ENCODE results near the gene SLIT2. TPM values are rescaled to one million over a fixed set of nuclear protein-coding genes. Genes with fewer than 3 reads are reported as not detected.

Gene SLIT2
- total RNA-seq, 1 experiment from 2014 or later = 3.8 TPM

DNA sequence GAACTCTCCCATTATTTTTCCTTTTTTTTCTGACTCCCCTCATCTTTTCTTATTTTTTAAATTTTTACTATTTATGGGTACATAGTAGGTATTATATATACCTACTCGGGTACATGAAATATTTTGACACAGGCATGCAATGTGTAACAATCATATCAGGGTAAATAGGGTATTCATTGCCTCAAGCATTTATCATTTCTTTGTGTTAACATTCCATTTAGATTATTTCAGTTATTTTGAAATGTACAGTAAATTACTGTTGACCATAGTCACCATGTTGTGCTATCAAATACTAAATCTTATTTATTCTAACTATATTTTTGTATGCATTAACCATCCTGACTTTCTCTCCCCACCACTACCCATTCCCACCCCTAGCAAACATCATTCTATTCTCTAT is 33.8 kb upstream of the SLIT2 start:
- BruUV-seq (replicated peaks) = no TSS peak

More for the DNA sequence above, 33.8 kb upstream of the SLIT2 start:
- H3K79me2 ChIP-seq (ENCODE audit: insufficient read depth, low read length) = no peaks in the 10 kb centered on the region
- H4K20me1 ChIP-seq (ENCODE audit: insufficient read depth) = no peaks in the 10 kb centered on the region
- H3K9me2 ChIP-seq (ENCODE audit: insufficient read depth) = no peaks in the 10 kb centered on the region
- H3K9ac ChIP-seq (ENCODE audit: low read length) = no peak overlapping the region
- ATAC-seq (no peak), DNase-seq (ENCODE audit: low read depth, low spot score) (no peak)
- POLR2A ChIA-PET = no interaction called here
- no peaks in the 10 kb centered on the region for H3K4me1 ChIP-seq (ENCODE audit: control insufficient read depth in 1 of 2, insufficient read depth in 2 of 2, low read length in 2 of 2)
- no peak overlapping the region for H3K4me2 ChIP-seq (ENCODE audit: low read length)
- no peaks in the 10 kb centered on the region for H3K27me3 ChIP-seq (ENCODE audit: insufficient read depth, low read length)
- no peak overlapping the region for H3K4me3 ChIP-seq (replicated peaks in 1 of 2; ENCODE audit: low read depth in 1 of 2, low read length in 2 of 2)
- no peaks in the 10 kb centered on the region for H3K9me3 ChIP-seq (ENCODE audit: control insufficient read depth in 1 of 2, insufficient read depth in 1 of 2, low read depth in 1 of 2, low read length in 2 of 2)
- intact Hi-C loops (cut with micrococcal nuclease) = no loop called here
- no peak overlapping the region for H2AFZ ChIP-seq (ENCODE audit: low read depth, low read length, poor library complexity, severe bottlenecking)
- no peaks in the 10 kb centered on the region for H3K36me3 ChIP-seq (ENCODE audit: control insufficient read depth in 1 of 2, insufficient read depth in 2 of 2, low read length in 2 of 2)
- no peak overlapping the region for H3K27ac ChIP-seq (ENCODE audit: low read depth, low read length)
- TF ChIP-seq JUND (IDR thresholded peaks at IDR 0.05) = no peak
- no peak for TF ChIP-seq EZH2phosphoT487 (IDR thresholded peaks at IDR 0.05; ENCODE audit: borderline replicate concordance)
- TF ChIP-seq CEBPB (IDR thresholded peaks at IDR 0.05; ENCODE audit: low read depth) = no peak
- TF ChIP-seq YY1 (IDR thresholded peaks at IDR 0.05; ENCODE audit: extremely low read depth, insufficient replicate concordance, low read depth, low read length) = no peak
- TF ChIP-seq EZH2 (IDR thresholded peaks at IDR 0.05) = no peak
- no peak for TF ChIP-seq POLR2AphosphoS5 (IDR thresholded peaks at IDR 0.05; ENCODE audit: low read depth, low read length)
- TF ChIP-seq EGR1 (IDR thresholded peaks at IDR 0.05; ENCODE audit: low read depth) = no peak
- no peak for TF ChIP-seq SP1 (IDR thresholded peaks at IDR 0.05; ENCODE audit: low read depth)
- TF ChIP-seq, protein P1, sequence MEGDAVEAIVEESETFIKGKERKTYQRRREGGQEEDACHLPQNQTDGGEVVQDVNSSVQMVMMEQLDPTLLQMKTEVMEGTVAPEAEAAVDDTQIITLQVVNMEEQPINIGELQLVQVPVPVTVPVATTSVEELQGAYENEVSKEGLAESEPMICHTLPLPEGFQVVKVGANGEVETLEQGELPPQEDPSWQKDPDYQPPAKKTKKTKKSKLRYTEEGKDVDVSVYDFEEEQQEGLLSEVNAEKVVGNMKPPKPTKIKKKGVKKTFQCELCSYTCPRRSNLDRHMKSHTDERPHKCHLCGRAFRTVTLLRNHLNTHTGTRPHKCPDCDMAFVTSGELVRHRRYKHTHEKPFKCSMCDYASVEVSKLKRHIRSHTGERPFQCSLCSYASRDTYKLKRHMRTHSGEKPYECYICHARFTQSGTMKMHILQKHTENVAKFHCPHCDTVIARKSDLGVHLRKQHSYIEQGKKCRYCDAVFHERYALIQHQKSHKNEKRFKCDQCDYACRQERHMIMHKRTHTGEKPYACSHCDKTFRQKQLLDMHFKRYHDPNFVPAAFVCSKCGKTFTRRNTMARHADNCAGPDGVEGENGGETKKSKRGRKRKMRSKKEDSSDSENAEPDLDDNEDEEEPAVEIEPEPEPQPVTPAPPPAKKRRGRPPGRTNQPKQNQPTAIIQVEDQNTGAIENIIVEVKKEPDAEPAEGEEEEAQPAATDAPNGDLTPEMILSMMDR (IDR thresholded peaks at IDR 0.05 in 2 of 3, conservative IDR thresholded peaks at IDR 0.05 in 1 of 3; ENCODE audit: borderline replicate concordance in 1 of 3, insufficient read depth in 1 of 3, low read depth in 2 of 3, low read length in 2 of 3) = no peak
- TF ChIP-seq ZFX (IDR thresholded peaks at IDR 0.05) = no peak
- no peak for TF ChIP-seq SRF (IDR thresholded peaks at IDR 0.05; ENCODE audit: low read depth)
- no peak for TF ChIP-seq POLR2A (IDR thresholded peaks at IDR 0.05; ENCODE audit: borderline replicate concordance, extremely low read depth, insufficient read depth, insufficient read length)
- TF ChIP-seq, protein P2, sequence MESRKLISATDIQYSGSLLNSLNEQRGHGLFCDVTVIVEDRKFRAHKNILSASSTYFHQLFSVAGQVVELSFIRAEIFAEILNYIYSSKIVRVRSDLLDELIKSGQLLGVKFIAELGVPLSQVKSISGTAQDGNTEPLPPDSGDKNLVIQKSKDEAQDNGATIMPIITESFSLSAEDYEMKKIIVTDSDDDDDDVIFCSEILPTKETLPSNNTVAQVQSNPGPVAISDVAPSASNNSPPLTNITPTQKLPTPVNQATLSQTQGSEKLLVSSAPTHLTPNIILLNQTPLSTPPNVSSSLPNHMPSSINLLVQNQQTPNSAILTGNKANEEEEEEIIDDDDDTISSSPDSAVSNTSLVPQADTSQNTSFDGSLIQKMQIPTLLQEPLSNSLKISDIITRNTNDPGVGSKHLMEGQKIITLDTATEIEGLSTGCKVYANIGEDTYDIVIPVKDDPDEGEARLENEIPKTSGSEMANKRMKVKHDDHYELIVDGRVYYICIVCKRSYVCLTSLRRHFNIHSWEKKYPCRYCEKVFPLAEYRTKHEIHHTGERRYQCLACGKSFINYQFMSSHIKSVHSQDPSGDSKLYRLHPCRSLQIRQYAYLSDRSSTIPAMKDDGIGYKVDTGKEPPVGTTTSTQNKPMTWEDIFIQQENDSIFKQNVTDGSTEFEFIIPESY (IDR thresholded peaks at IDR 0.05; ENCODE audit: extremely low read depth, insufficient replicate concordance, low read length) = no peak
- no peak for TF ChIP-seq ELF1 (IDR thresholded peaks at IDR 0.05; ENCODE audit: borderline replicate concordance, low read depth)
- TF ChIP-seq, protein P3, sequence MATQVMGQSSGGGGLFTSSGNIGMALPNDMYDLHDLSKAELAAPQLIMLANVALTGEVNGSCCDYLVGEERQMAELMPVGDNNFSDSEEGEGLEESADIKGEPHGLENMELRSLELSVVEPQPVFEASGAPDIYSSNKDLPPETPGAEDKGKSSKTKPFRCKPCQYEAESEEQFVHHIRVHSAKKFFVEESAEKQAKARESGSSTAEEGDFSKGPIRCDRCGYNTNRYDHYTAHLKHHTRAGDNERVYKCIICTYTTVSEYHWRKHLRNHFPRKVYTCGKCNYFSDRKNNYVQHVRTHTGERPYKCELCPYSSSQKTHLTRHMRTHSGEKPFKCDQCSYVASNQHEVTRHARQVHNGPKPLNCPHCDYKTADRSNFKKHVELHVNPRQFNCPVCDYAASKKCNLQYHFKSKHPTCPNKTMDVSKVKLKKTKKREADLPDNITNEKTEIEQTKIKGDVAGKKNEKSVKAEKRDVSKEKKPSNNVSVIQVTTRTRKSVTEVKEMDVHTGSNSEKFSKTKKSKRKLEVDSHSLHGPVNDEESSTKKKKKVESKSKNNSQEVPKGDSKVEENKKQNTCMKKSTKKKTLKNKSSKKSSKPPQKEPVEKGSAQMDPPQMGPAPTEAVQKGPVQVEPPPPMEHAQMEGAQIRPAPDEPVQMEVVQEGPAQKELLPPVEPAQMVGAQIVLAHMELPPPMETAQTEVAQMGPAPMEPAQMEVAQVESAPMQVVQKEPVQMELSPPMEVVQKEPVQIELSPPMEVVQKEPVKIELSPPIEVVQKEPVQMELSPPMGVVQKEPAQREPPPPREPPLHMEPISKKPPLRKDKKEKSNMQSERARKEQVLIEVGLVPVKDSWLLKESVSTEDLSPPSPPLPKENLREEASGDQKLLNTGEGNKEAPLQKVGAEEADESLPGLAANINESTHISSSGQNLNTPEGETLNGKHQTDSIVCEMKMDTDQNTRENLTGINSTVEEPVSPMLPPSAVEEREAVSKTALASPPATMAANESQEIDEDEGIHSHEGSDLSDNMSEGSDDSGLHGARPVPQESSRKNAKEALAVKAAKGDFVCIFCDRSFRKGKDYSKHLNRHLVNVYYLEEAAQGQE (IDR thresholded peaks at IDR 0.05; ENCODE audit: low read depth) = no peak
- no peak for TF ChIP-seq TCF7L2 (IDR thresholded peaks at IDR 0.05; ENCODE audit: borderline replicate concordance, extremely low read depth, insufficient read depth, insufficient read length)
- no peak for TF ChIP-seq CBX3 (IDR thresholded peaks at IDR 0.05; ENCODE audit: low read depth)
- TF ChIP-seq ZNF274 (IDR thresholded peaks at IDR 0.05; ENCODE audit: low read depth, low read length) = no peak
- CTCF ChIA-PET = no interaction called here
- RAD21 ChIA-PET (ENCODE audit: low non-redundant PET in 1 of 2, low total read pairs in 2 of 2, uncharacterized antibody in 2 of 2, unreplicated experiment in 2 of 2) = no interaction called here

Data from HCT116 (cell line).